Body of pancreas (tissue), 4 donors: ENCODE data around the gene JMJD6. TPM values are rescaled to one million over a fixed set of nuclear protein-coding genes. Genes with fewer than 3 reads are reported as not detected.

Experiments used
- ATAC-seq: fragments of 150-250 bp; one replicate; pipeline ENCODE4 v1.9.1; 2016
- DNase-seq, 4 donors: peaks; one replicate each; pipeline ENCODE4 v3.0.0-alpha.2; 2019
- H3K27ac ChIP-seq, 4 donors: fragments of 200-600 bp; sonication (generic); 1 replicate in 3 of 4; 2 replicates in 1 of 4; pipeline versions ENCODE4 v1.5.1 to v1.6.1; 2016 to 2019; ENCODE audit warnings: mild to moderate bottlenecking in 1 of 4, mixed read lengths in 1 of 4, moderate library complexity in 1 of 4
- H3K27me3 ChIP-seq, 2 donors: fragments of 200-600 bp; sonication (generic); one replicate each; pipeline ENCODE4 v1.6.0; 2016; ENCODE audit warnings: mild to moderate bottlenecking in 1 of 2
- H3K36me3 ChIP-seq, 2 donors: fragments of 200-600 bp; sonication (generic); replicated peaks in 1 of 2; 2 replicates each; pipeline ENCODE4 v1.5.1; 2016; ENCODE audit warnings: low read depth in 2 of 2; ENCODE audit not compliant: insufficient read depth in 1 of 2
- H3K4me1 ChIP-seq: fragments of 200-600 bp; sonication (generic); one replicate; pipeline ENCODE4 v1.6.0; 2016
- H3K4me3 ChIP-seq, 2 donors: fragments of 200-600 bp; sonication (generic); 1 replicate in 1 of 2; 2 replicates in 1 of 2; pipeline ENCODE4 v1.5.1; 2016 to 2019
- H3K9me3 ChIP-seq, 3 donors: fragments of 200-600 bp; sonication (generic); 1 replicate in 2 of 3; 2 replicates in 1 of 3; pipeline ENCODE4 v1.5.1; 2016
- CTCF ChIP-seq, 7 experiments: fragments of 450-650 bp in 4 of 7; fragments of 200-600 bp in 3 of 7; sonication (generic) in 3 of 7; IDR thresholded peaks; one replicate each; pipeline ENCODE4 v1.5.1; 2016 to 2019; ENCODE audit warnings: antibody characterized with exemption in 7 of 7
- POLR2A ChIP-seq, 3 donors: fragments of 450-650 bp; IDR thresholded peaks; one replicate each; pipeline ENCODE4 v1.6.1; 2016; ENCODE audit warnings: antibody characterized with exemption in 3 of 3, mild to moderate bottlenecking in 2 of 3
- WGBS, 2 donors: methylation state at CpG; one replicate each; pipeline ENCODE4 v1.1.5; 2017; 5-methylcytosine and 5-hydroxymethylcytosine counted together
- intact Hi-C: fragments of 100-400 bp; cut with DNase I; formaldehyde crosslinking; loops from one replicate; pipeline ENCODE4 v1.15.1; 2023
- total RNA-seq, 2 donors: library from RNA; depleted of rRNA; stranded (reverse); fragments of >200 nt; gene quantifications; one replicate each; pipeline ENCODE4 v1.1.0, GENCODE V29; 2016

JMJD6 gene
- total RNA-seq, 2 donors from 2014 or later, result 15.2 to 20.0 TPM

- Histone ChIP-seq H3K9me3 (no peaks in the 10 kb centered on the region), H3K27me3 (no peaks in the 10 kb centered on the region), H3K4me3 (no peak overlapping the region), H3K27ac (no peak overlapping the region), H3K36me3 (peaks cover 17 to 46% of the 10 kb centered on the region in 2 donors), H3K4me1 (peaks cover 40% of the 10 kb centered on the region)
- no peak for TF ChIP-seq CTCF (IDR thresholded peaks at IDR 0.05)
- TF ChIP-seq POLR2A (IDR thresholded peaks at IDR 0.05), result no peak
- WGBS, 2 donors, result 90 to 91% methylated on average over 8 of the region's 8 CpGs
- intact Hi-C loops, result no loop called here
- ATAC-seq (no peak), DNase-seq (no peak)
Observed at GRCh38 chr17:76722279-76722678, 4.1 kb downstream of the JMJD6 start.

GRCh38 chr17:76721463-76721862 lies 4.9 kb downstream of the JMJD6 start:
- DNase-seq (no peak), ATAC-seq (no peak)
- Histone ChIP-seq H3K9me3 (no peaks in the 10 kb centered on the region), H3K27me3 (no peaks in the 10 kb centered on the region), H3K4me1 (peaks cover 38% of the 10 kb centered on the region), H3K27ac (no peak overlapping the region), H3K4me3 (no peak overlapping the region), H3K36me3 (peaks cover 17 to 53% of the 10 kb centered on the region in 2 donors)
- intact Hi-C loops, result no loop called here
- TF ChIP-seq POLR2A (IDR thresholded peaks at IDR 0.05), result no peak
- no peak for TF ChIP-seq CTCF (IDR thresholded peaks at IDR 0.05)
- WGBS, 2 donors, result 68 to 74% methylated on average over 10 of the region's 10 CpGs

DNA sequence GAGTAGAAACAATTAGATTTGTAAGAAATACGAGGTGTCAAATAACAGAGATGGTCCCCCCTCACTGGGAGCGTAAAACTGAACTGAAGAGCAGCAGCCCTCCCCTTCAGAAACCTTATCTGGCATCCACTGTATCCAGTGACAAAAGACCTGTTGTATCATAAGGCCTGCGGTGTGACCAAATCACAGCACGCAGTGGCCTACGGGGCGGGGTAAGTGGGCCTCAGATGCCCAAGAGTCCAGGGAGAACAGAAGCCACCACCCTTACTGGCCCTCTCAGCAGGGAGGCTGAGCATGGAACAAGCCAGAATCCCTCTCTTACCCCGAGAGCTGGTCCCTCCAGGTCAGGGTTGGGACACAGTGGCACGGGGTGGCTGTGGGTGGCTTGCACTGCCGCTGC lies 5.5 kb downstream of the JMJD6 start:
- H3K36me3 ChIP-seq, result peaks cover 17 to 56% of the 10 kb centered on the region in 2 donors
- intact Hi-C loops, result no loop called here

GRCh38 chr17:76720211-76720610 lies 6.2 kb downstream of the JMJD6 start:
- DNase-seq (no peak), ATAC-seq (no peak)
- Histone ChIP-seq H3K27me3 (no peaks in the 10 kb centered on the region), H3K4me3 (no peak overlapping the region), H3K9me3 (no peaks in the 10 kb centered on the region), H3K36me3 (peaks cover 17 to 61% of the 10 kb centered on the region in 2 donors), H3K27ac (no peak overlapping the region), H3K4me1 (peaks cover 38% of the 10 kb centered on the region)
- WGBS, 2 donors, result 89 to 92% methylated on average over 8 to 9 of the region's 9 CpGs
- TF ChIP-seq CTCF (IDR thresholded peaks at IDR 0.05), result no peak
- no peak for TF ChIP-seq POLR2A (IDR thresholded peaks at IDR 0.05)
- intact Hi-C loops, result no loop called here

More for the DNA sequence above, 5.5 kb downstream of the JMJD6 start:
- H3K4me1 ChIP-seq, result peaks cover 38% of the 10 kb centered on the region
- DNase-seq, result no peak
- 81 to 93% methylated on average over 6 to 8 of the region's 9 CpGs for WGBS, 2 donors
- TF ChIP-seq POLR2A (IDR thresholded peaks at IDR 0.05) (no peak), CTCF (IDR thresholded peaks at IDR 0.05) (no peak)
- H3K27me3 ChIP-seq, result no peaks in the 10 kb centered on the region
- H3K9me3 ChIP-seq, result no peaks in the 10 kb centered on the region
- no peak for ATAC-seq
- H3K27ac ChIP-seq, result no peak overlapping the region
- no peak overlapping the region for H3K4me3 ChIP-seq

DNA sequence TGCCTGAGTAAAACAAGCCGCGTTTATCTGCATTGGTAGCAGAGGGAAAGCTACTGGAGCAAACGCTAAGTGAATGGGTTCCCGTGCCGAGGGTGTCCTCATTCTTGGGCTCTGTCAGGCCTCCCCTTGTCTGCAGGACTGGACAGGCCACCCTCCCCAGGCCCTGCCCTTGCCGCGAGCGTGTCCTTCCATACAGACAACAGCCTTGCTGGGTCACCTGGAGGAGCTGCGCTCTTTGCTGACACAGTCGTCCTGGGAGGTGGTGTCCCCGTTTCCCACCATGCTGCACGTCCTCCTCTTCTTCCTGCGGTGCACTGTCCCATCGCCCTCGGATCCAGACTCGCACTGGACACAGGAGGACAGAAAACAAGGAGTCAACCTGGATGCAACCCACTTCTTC lies 7.9 kb downstream of the JMJD6 start:
- intact Hi-C loops, result loop anchor here (10.0 kb wide), 1 partner anchor 194 kb away; no protein-coding TSS in a partner anchor
- H3K27ac ChIP-seq, result no peak overlapping the region
- ATAC-seq (no peak), DNase-seq (no peak)
- 86 to 91% methylated on average over 16 of the region's 16 CpGs for WGBS, 2 donors
- peaks cover 31% of the 10 kb centered on the region for H3K4me1 ChIP-seq
- H3K27me3 ChIP-seq, result no peaks in the 10 kb centered on the region
- H3K9me3 ChIP-seq, result no peaks in the 10 kb centered on the region
- TF ChIP-seq POLR2A (IDR thresholded peaks at IDR 0.05) (no peak), CTCF (IDR thresholded peaks at IDR 0.05) (no peak)
- no peak overlapping the region for H3K4me3 ChIP-seq
- H3K36me3 ChIP-seq, result peaks cover 17 to 56% of the 10 kb centered on the region in 2 donors
